HCT116 (cell line): Measurements from ENCODE around the gene IRF3. TPM values are rescaled to one million over a fixed set of nuclear protein-coding genes. Genes with fewer than 3 reads are reported as not detected.

Experiments used
- ATAC-seq: fragments of 200-7000 bp; cut with Tn5 transposase; 2 replicates; pipeline ENCODE4 v1.9.1; 2020; ENCODE audit warnings: mild to moderate bottlenecking, moderate library complexity
- BruUV-seq: library from RNA; stranded (reverse); fragments of 400-500 nt; replicated peaks from 2 replicates; lab custom pipeline; 2021; lab: Mats Ljungman, UMichigan
- CTCF ChIA-PET: fragments of 300-600 bp; sonication (Branson Sonifier 250); formaldehyde crosslinking; loops from one replicate; lab custom pipeline; 2021; ENCODE audit warnings: antibody characterized with exemption; lab: Charles Lee
- POLR2A ChIA-PET: fragments of 300-600, 350-600 bp; sonication (Branson Sonifier 250); formaldehyde crosslinking; loops from one replicate; lab custom pipeline; 2021; ENCODE audit warnings: antibody characterized with exemption; lab: Charles Lee
- RAD21 ChIA-PET, 2 experiments: fragments of 300-600 bp; sonication (Branson Sonifier 250); formaldehyde crosslinking; loops; one replicate each; lab custom pipeline; 2023; ENCODE audit warnings: low total read pairs in 2 of 2; ENCODE audit not compliant: uncharacterized antibody in 2 of 2, unreplicated experiment in 2 of 2, low non-redundant PET in 1 of 2; lab: Charles Lee
- DNase-seq: peaks from one replicate; pipeline ENCODE4 v3.0.0-alpha.2; 2010; ENCODE audit warnings: low read depth, low spot score
- H2AFZ ChIP-seq: fragments of 200-600 bp; shearing (Covaris generic), sonication (generic); 2 replicates; pipeline ENCODE4 v1.6.1; 2017; ENCODE audit warnings: low read depth, mixed run types, mixed read lengths, antibody characterized with exemption, low read length; ENCODE audit not compliant: poor library complexity, severe bottlenecking
- H3K27ac ChIP-seq: 2 replicates; pipeline ENCODE4 v1.5.1; 2012; ENCODE audit warnings: low read depth, low read length
- H3K27me3 ChIP-seq: fragments of 200-600 bp; sonication (generic); 2 replicates; pipeline ENCODE4 v1.6.1; 2016; ENCODE audit warnings: mixed run types, low read length, mixed read lengths; ENCODE audit not compliant: insufficient read depth
- H3K36me3 ChIP-seq, 2 experiments: fragments of 200-500 bp in 1 of 2; fragments of 200-600 bp in 1 of 2; sonication (Bioruptor generic) in 1 of 2; sonication (generic) in 1 of 2; 2 replicates each; pipeline versions ENCODE4 v1.5.1 to v1.6.1; 2014 to 2016; ENCODE audit warnings: low read length in 2 of 2, inconsistent platforms in 1 of 2, mixed read lengths in 1 of 2, mixed run types in 1 of 2; ENCODE audit not compliant: insufficient read depth in 2 of 2, control insufficient read depth in 1 of 2
- H3K4me1 ChIP-seq, 2 experiments: fragments of 200-600 bp in 1 of 2; sonication (generic) in 1 of 2; 2 replicates each; pipeline versions ENCODE4 v1.5.1 to v1.6.1; 2012 to 2017; ENCODE audit warnings: low read length in 2 of 2, inconsistent platforms in 1 of 2, mild to moderate bottlenecking in 1 of 2, mixed read lengths in 1 of 2, mixed run types in 1 of 2, moderate library complexity in 1 of 2; ENCODE audit not compliant: insufficient read depth in 2 of 2, control insufficient read depth in 1 of 2
- H3K4me2 ChIP-seq: fragments of 200-600 bp; sonication (generic); 2 replicates; pipeline ENCODE4 v1.6.1; 2017; ENCODE audit warnings: mixed run types, low read length, mixed read lengths
- H3K4me3 ChIP-seq, 2 experiments: fragments of 200-600 bp in 1 of 2; sonication (generic) in 1 of 2; replicated peaks in 1 of 2; 2 replicates each; pipeline ENCODE4 v1.5.1; 2011 to 2016; ENCODE audit warnings: low read length in 2 of 2, control low read depth in 1 of 2, low read depth in 1 of 2, mild to moderate bottlenecking in 1 of 2, mixed read lengths in 1 of 2, mixed run types in 1 of 2
- H3K79me2 ChIP-seq: fragments of 200-600 bp; sonication (generic); 2 replicates; pipeline ENCODE4 v1.6.1; 2017; ENCODE audit warnings: mild to moderate bottlenecking, mixed run types, low read length, moderate library complexity, mixed read lengths; ENCODE audit not compliant: insufficient read depth
- H3K9ac ChIP-seq: fragments of 200-600 bp; sonication (generic); 2 replicates; pipeline ENCODE4 v1.6.1; 2016; ENCODE audit warnings: low read length, mixed read lengths
- H3K9me2 ChIP-seq: fragments of 200-600 bp; sonication (generic), shearing (Covaris generic); 2 replicates; pipeline ENCODE4 v1.6.1; 2017; ENCODE audit warnings: mixed run types, mild to moderate bottlenecking, moderate library complexity; ENCODE audit not compliant: insufficient read depth
- H3K9me3 ChIP-seq, 2 experiments: fragments of 200-500 bp in 1 of 2; fragments of 200-600 bp in 1 of 2; sonication (Bioruptor generic) in 1 of 2; sonication (generic) in 1 of 2; 2 replicates each; pipeline ENCODE4 v1.6.1; 2014 to 2017; ENCODE audit warnings: low read length in 2 of 2, mixed read lengths in 2 of 2, inconsistent platforms in 1 of 2, low read depth in 1 of 2, mild to moderate bottlenecking in 1 of 2, mixed run types in 1 of 2, moderate library complexity in 1 of 2; ENCODE audit not compliant: control insufficient read depth in 1 of 2, insufficient read depth in 1 of 2
- H4K20me1 ChIP-seq: fragments of 200-600 bp; sonication (generic), shearing (Covaris generic); 2 replicates; pipeline ENCODE4 v1.6.1; 2017; ENCODE audit warnings: mixed run types, mild to moderate bottlenecking, moderate library complexity; ENCODE audit not compliant: insufficient read depth
- ATF3 ChIP-seq: IDR thresholded peaks from 2 replicates; pipeline ENCODE4 v1.6.1; 2012
- CBX3 ChIP-seq: IDR thresholded peaks from 2 replicates; pipeline ENCODE4 v1.6.1; 2012; ENCODE audit warnings: low read depth
- CEBPB ChIP-seq: IDR thresholded peaks from 2 replicates; pipeline ENCODE4 v1.6.1; 2012; ENCODE audit warnings: low read depth
- ELF1 ChIP-seq: IDR thresholded peaks from 2 replicates; pipeline ENCODE4 v1.6.1; 2012; ENCODE audit warnings: low read depth, borderline replicate concordance
- EZH2phosphoT487 ChIP-seq: fragments of 200-600 bp; IDR thresholded peaks from 2 replicates; pipeline ENCODE4 v1.6.1; 2018; ENCODE audit warnings: antibody characterized with exemption, borderline replicate concordance
- FOSL1 ChIP-seq: IDR thresholded peaks from 2 replicates; pipeline ENCODE4 v1.6.1; 2012; ENCODE audit warnings: low read depth
- JUND ChIP-seq: IDR thresholded peaks from 2 replicates; pipeline ENCODE4 v1.6.1; 2012
- RAD21 ChIP-seq: IDR thresholded peaks from 2 replicates; pipeline ENCODE4 v1.6.1; 2012; ENCODE audit warnings: low read depth, mild to moderate bottlenecking
- SIN3A ChIP-seq: IDR thresholded peaks from 2 replicates; pipeline ENCODE4 v1.6.1; 2012; ENCODE audit warnings: low read depth
- SP1 ChIP-seq: IDR thresholded peaks from 2 replicates; pipeline ENCODE4 v1.6.1; 2012; ENCODE audit warnings: low read depth
- TCF7L2 ChIP-seq: IDR thresholded peaks from 2 replicates; pipeline ENCODE4 v1.7.0; 2011; ENCODE audit warnings: borderline replicate concordance, inconsistent platforms; ENCODE audit not compliant: insufficient read depth, insufficient read length; ENCODE audit errors: extremely low read depth
- YY1 ChIP-seq: IDR thresholded peaks from 2 replicates; pipeline ENCODE4 v1.6.1; 2011; ENCODE audit warnings: low read length, low read depth, moderate library complexity, mild to moderate bottlenecking; ENCODE audit not compliant: insufficient replicate concordance; ENCODE audit errors: extremely low read depth
- ZBTB33 ChIP-seq: IDR thresholded peaks from 2 replicates; pipeline ENCODE4 v1.6.1; 2011; ENCODE audit warnings: mild to moderate bottlenecking, low read length, moderate library complexity; ENCODE audit not compliant: insufficient replicate concordance; ENCODE audit errors: extremely low read depth
- ZFX ChIP-seq: fragments of 450-650 bp; IDR thresholded peaks from 2 replicates; pipeline ENCODE4 v1.6.1; 2017
- ZNF274 ChIP-seq: fragments of 200-500 bp; sonication (Bioruptor generic); IDR thresholded peaks from 2 replicates; pipeline ENCODE4 v1.6.1; 2014; ENCODE audit warnings: mild to moderate bottlenecking, low read depth, low read length, inconsistent platforms
- intact Hi-C: fragments of 100-400 bp; cut with micrococcal nuclease; formaldehyde crosslinking; loops from 2 replicates; pipeline ENCODE4 v1.10.0; 2022
- total RNA-seq: library from RNA; stranded (reverse); gene quantifications from one replicate; pipeline ENCODE4 v1.2.1, GENCODE V29; 2021; ENCODE audit not compliant: unreplicated experiment
- TF ChIP-seq, protein P1 (sequence below), 3 experiments: fragments of 200-600 bp in 1 of 3; sonication (generic) in 1 of 3; IDR thresholded peaks in 2 of 3; conservative IDR thresholded peaks in 1 of 3; 2 replicates each; pipeline ENCODE4 v1.5.1; 2012 to 2017; ENCODE audit warnings: low read depth in 2 of 3, low read length in 2 of 3, antibody characterized with exemption in 1 of 3, borderline replicate concordance in 1 of 3, control low read depth in 1 of 3, mild to moderate bottlenecking in 1 of 3, mixed read lengths in 1 of 3, mixed run types in 1 of 3, moderate library complexity in 1 of 3; ENCODE audit not compliant: insufficient read depth in 1 of 3

The IRF3 gene
- total RNA-seq, 1 experiment from 2014 or later, result 129 TPM

DNA sequence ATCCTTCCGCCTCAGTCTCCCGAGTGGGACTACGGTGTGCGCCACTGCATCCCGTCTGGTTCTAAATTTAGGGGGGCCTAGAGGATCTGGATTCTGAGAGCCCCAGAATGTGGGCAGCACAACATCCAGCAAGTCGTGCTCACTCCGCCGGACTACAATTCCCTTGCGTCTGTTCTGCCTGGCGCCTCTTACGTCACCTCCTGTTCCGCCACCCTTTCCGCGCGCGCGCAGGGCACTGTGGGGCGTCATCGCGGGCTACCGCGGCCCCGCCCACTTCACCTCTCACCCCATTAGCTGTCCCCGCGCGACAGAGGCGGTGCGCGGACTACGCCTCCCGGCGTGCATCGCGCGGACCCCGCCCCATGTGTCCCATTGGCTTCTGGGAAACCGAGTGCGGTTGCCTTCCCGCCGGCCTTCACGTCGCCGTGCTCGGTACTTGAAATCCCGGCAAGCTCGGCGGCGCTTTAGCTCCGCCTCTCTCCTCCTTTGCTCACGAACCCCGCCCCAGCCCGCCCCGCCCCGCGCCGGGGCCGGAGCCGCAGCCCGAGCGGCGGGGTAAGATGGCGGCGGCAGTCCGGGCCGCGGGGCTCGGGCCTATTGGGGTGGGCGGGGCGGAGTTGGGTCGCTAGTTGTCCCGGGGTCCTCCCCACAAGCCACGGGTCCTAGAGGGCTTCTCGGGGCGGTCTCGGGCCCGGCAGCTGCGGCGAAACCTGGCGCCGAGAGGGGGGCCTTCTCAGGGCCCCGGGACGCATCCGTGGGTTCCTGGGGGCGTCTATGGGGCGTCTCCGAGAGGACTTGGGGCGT is 23.8 kb downstream of the IRF3 start, which contains the start of gene SCAF1 (continued):
- no peak; the same call in 1 of the 2 replicates for TF ChIP-seq SIN3A
- peak; percentile 76 for TF ChIP-seq ZFX

DNA sequence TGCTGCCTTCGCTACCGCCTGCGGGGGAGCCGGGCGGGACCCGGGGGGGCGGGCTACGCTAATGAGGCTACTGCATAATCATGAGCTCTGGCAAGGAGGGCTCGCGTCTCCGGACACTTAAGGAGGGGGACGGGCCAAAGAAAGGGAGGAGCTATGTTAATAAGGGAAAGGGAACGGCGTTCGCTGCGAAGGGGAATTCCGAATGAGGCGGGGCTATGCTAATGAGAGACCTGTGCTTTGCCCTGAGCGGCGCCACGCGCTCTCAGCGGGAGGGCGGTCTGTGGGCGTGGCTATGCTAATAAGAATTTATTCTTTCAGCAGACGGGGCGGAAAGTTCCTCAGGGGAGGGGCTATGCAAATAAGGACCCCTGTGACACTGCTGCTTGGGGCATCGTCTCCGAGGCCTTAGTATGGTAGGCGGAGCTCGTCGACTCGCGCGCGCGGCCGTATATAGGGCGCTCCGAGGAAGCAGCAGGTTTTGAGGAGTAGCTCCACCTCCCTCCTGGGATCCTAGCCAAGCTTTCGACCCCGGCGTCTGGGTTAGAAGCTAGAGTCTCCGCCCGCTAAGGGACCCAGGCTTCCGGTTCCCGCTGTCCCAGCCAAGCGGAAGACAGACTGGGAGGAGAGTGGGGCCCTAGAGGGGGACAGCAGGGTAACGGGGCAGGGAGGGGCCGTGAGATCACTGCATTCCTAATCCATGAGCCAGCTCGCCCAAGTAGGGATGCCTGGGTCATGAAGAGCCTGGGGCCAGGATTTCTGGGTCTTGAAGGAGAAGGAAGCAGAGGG is 25.4 kb downstream of the IRF3 start, which contains the start of gene RRAS:
Gene RRAS (minus strand): TSS at position 31 of the 786 bp plus-strand sequence. CDS start 45 bp downstream, outside the sequence.
- H3K4me2 ChIP-seq, result peak within 1 kb of the TSS; percentile 92
- TF ChIP-seq ZBTB33 (peak; percentile 74), RAD21 (no peak), FOSL1 (peak; percentile 83), ATF3 (no peak), TCF7L2 (peak; percentile 22), SP1 (peak; percentile 94), CEBPB (no peak), CBX3 (no peak), EZH2phosphoT487 (no peak), JUND (peak; percentile 82), ELF1 (no peak; the same call in 1 of the 2 replicates), YY1 (peak; percentile 58), SIN3A (peak; percentile 72), ZFX (no peak), ZNF274 (no peak)
- TF ChIP-seq, protein P1, sequence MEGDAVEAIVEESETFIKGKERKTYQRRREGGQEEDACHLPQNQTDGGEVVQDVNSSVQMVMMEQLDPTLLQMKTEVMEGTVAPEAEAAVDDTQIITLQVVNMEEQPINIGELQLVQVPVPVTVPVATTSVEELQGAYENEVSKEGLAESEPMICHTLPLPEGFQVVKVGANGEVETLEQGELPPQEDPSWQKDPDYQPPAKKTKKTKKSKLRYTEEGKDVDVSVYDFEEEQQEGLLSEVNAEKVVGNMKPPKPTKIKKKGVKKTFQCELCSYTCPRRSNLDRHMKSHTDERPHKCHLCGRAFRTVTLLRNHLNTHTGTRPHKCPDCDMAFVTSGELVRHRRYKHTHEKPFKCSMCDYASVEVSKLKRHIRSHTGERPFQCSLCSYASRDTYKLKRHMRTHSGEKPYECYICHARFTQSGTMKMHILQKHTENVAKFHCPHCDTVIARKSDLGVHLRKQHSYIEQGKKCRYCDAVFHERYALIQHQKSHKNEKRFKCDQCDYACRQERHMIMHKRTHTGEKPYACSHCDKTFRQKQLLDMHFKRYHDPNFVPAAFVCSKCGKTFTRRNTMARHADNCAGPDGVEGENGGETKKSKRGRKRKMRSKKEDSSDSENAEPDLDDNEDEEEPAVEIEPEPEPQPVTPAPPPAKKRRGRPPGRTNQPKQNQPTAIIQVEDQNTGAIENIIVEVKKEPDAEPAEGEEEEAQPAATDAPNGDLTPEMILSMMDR (IDR thresholded peaks at IDR 0.05 in 2 of 3, conservative IDR thresholded peaks at IDR 0.05 in 1 of 3; ENCODE audit: borderline replicate concordance in 1 of 3, insufficient read depth in 1 of 3, low read depth in 2 of 3, low read length in 2 of 3), result no peak

More for the DNA sequence above, 25.4 kb downstream of the IRF3 start, which contains the start of gene RRAS:
- Histone ChIP-seq H3K27me3 (no peaks in the 10 kb centered on the region), H3K36me3 (peaks cover 0 to 5% of the 10 kb centered on the region in 2 experiments; a peak in 3 of 4 replicates), H3K4me3 (peak within 1 kb of the TSS; percentile 75 to 92), H2AFZ (no peak within 1 kb of the TSS), H4K20me1 (no peaks in the 10 kb centered on the region), H3K9me2 (no peaks in the 10 kb centered on the region), H3K9ac (peak within 1 kb of the TSS; percentile 99), H3K79me2 (peaks cover 41% of the 10 kb centered on the region), H3K9me3 (no peaks in the 10 kb centered on the region), H3K4me1 (peaks cover 15 to 40% of the 10 kb centered on the region in 2 experiments), H3K27ac (peak within 1 kb of the TSS; percentile 98)
- peak; percentile 99 for DNase-seq
- ChIA-PET RAD21 (interaction anchor here (1.1 to 1.8 kb wide), 2 partner anchors 36 to 47 kb away, joined by 6 read pairs; partner anchors contain the start of gene PRMT1 (in 1 of the 2)), POLR2A (interaction anchor here (0.7 to 4.7 kb wide), 30 partner anchors 8 to 995 kb away, joined by 3 to 92 read pairs (median 5); partner anchors contain the start of genes ALDH16A1, AP2A1, BCL2L12 and DKKL1), CTCF (interaction anchor here (0.5 to 2.8 kb wide), 13 partner anchors 24 to 375 kb away, joined by 3 to 23 read pairs (median 4); partner anchors contain the start of gene PRMT1)
- BruUV-seq, result no TSS peak
- ATAC-seq, result peak; percentile 76
- intact Hi-C loops, result loop anchor here (1.0 to 2.0 kb wide), 4 partner anchors 36 to 72 kb away; partner anchors contain the start of genes NOSIP and PRRG2
